PC-3 (cell line): ENCODE results near the gene ASTN2. TPM values are rescaled to one million over a fixed set of nuclear protein-coding genes. Genes with fewer than 3 reads are reported as not detected.

Source experiments
- ATAC-seq: fragments of 200-7000 bp; cut with Tn5 transposase; 2 replicates; pipeline ENCODE4 v1.9.1; 2020; ENCODE audit warnings: mild to moderate bottlenecking, moderate library complexity
- BruUV-seq: library from RNA; stranded (reverse); fragments of 400-500 nt; replicated peaks from 2 replicates; lab custom pipeline; 2021; lab: Mats Ljungman, UMichigan
- CTCF ChIA-PET: fragments of 300-600 bp; sonication (Branson Sonifier 250); formaldehyde crosslinking; loops from one replicate; lab custom pipeline; 2022; ENCODE audit warnings: antibody characterized with exemption; lab: Charles Lee
- POLR2A ChIA-PET: fragments of 300-600 bp; sonication (Branson Sonifier 250); formaldehyde crosslinking; loops from one replicate; lab custom pipeline; 2022; ENCODE audit warnings: antibody characterized with exemption; ENCODE audit not compliant: unreplicated experiment; lab: Charles Lee
- DNase-seq: peaks from one replicate; pipeline ENCODE4 v3.0.0-alpha.2; 2015
- H2AFZ ChIP-seq: fragments of 300-600 bp; sonication (generic); 2 replicates; pipeline ENCODE4 v1.6.0; 2016; ENCODE audit warnings: antibody characterized with exemption, low read length
- H3F3A ChIP-seq: fragments of 300-600 bp; sonication (generic); one replicate; pipeline ENCODE4 v1.6.0; 2017; ENCODE audit warnings: antibody characterized with exemption, low read length, control low read depth, mild to moderate bottlenecking; ENCODE audit not compliant: unreplicated experiment
- H3K27ac ChIP-seq: fragments of 300-600 bp; sonication (generic); 2 replicates; pipeline ENCODE4 v1.5.1; 2016; ENCODE audit warnings: mild to moderate bottlenecking, low read length
- H3K27me3 ChIP-seq: fragments of 300-600 bp; sonication (generic); 2 replicates; pipeline ENCODE4 v1.6.1; 2016; ENCODE audit warnings: low read length, mixed read lengths
- H3K36me3 ChIP-seq: fragments of 300-600 bp; sonication (generic); 2 replicates; pipeline ENCODE4 v1.6.1; 2016; ENCODE audit warnings: low read depth, mixed run types, low read length, mixed read lengths
- H3K4me1 ChIP-seq: fragments of 300-600 bp; sonication (generic); 2 replicates; pipeline ENCODE4 v1.5.1; 2016; ENCODE audit warnings: low read length; ENCODE audit not compliant: insufficient read depth
- H3K4me2 ChIP-seq: fragments of 300-600 bp; sonication (generic); 2 replicates; pipeline ENCODE4 v1.6.0; 2016; ENCODE audit warnings: low read length
- H3K4me3 ChIP-seq: fragments of 300-600 bp; sonication (generic); 2 replicates; pipeline ENCODE4 v1.5.1; 2016; ENCODE audit warnings: mild to moderate bottlenecking, low read length, mixed read lengths
- H3K79me2 ChIP-seq: fragments of 300-600 bp; sonication (generic); 2 replicates; pipeline ENCODE4 v1.6.1; 2017; ENCODE audit warnings: low read length, mixed read lengths
- H3K9ac ChIP-seq: fragments of 300-600 bp; sonication (generic); 2 replicates; pipeline ENCODE4 v1.6.0; 2016; ENCODE audit warnings: mild to moderate bottlenecking, low read length
- H3K9me2 ChIP-seq: fragments of 300-600 bp; sonication (generic); replicated peaks from 2 replicates; pipeline ENCODE4 v1.6.1; 2016; ENCODE audit warnings: mixed run types, low read length, mixed read lengths
- H3K9me3 ChIP-seq: fragments of 300-600 bp; sonication (generic); 2 replicates; pipeline ENCODE4 v1.6.1; 2016; ENCODE audit warnings: low read length, mixed read lengths
- H4K20me1 ChIP-seq: fragments of 300-600 bp; sonication (generic); 2 replicates; pipeline ENCODE4 v1.6.1; 2016; ENCODE audit warnings: low read length, mixed read lengths
- CTCF ChIP-seq: fragments of 300-600 bp; sonication (generic); conservative IDR thresholded peaks from 2 replicates; pipeline ENCODE4 v1.5.1; 2017; ENCODE audit warnings: antibody characterized with exemption, low read depth, mild to moderate bottlenecking, low read length
- EZH2 ChIP-seq: fragments of 300-600 bp; sonication (generic); IDR thresholded peaks from one replicate; pipeline ENCODE4 v1.6.1; 2017; ENCODE audit warnings: antibody characterized with exemption, mild to moderate bottlenecking, low read length; ENCODE audit not compliant: unreplicated experiment
- EZH2phosphoT487 ChIP-seq: fragments of 300-600 bp; sonication (generic); IDR thresholded peaks from 2 replicates; pipeline ENCODE4 v1.6.1; 2018; ENCODE audit warnings: mild to moderate bottlenecking, antibody characterized with exemption, low read length, borderline replicate concordance
- intact Hi-C: fragments of 100-400 bp; cut with micrococcal nuclease; formaldehyde crosslinking; loops from 2 replicates; pipeline ENCODE4 v1.9.0; 2023
- total RNA-seq: library from RNA; depleted of rRNA; stranded (reverse); fragments of >200 nt; gene quantifications from 2 replicates; pipeline ENCODE4 v1.2.3, GENCODE V29; 2014

ASTN2 gene
- total RNA-seq, 1 experiment from 2014 or later = 3.5 TPM

- no peak for ATAC-seq
- no peaks in the 10 kb centered on the region for H3K27me3 ChIP-seq
- no peaks in the 10 kb centered on the region for H3K79me2 ChIP-seq
- H2AFZ ChIP-seq = no peak overlapping the region
- intact Hi-C loops = no loop called here
- no peaks in the 10 kb centered on the region for H3K9me3 ChIP-seq
- H3K4me3 ChIP-seq = no peak overlapping the region
- ChIA-PET POLR2A (no interaction called here), CTCF (no interaction called here)
- DNase-seq = no peak
- no peaks in the 10 kb centered on the region for H3K36me3 ChIP-seq
- no peaks in the 10 kb centered on the region for H3F3A ChIP-seq
- TF ChIP-seq CTCF (no peak), EZH2phosphoT487 (no peak), EZH2 (no peak)
- no peaks in the 10 kb centered on the region for H4K20me1 ChIP-seq
- no peaks in the 10 kb centered on the region for H3K4me1 ChIP-seq
- H3K9ac ChIP-seq = no peak overlapping the region
- no peak overlapping the region for H3K27ac ChIP-seq
- H3K9me2 ChIP-seq = no peaks in the 10 kb centered on the region
- no TSS peak for BruUV-seq
- H3K4me2 ChIP-seq = no peak overlapping the region
Observed at GRCh38 chr9:116986015-116986414, 428.8 kb downstream of the ASTN2 start.

- Histone ChIP-seq H3K9ac (no peak overlapping the region), H4K20me1 (no peaks in the 10 kb centered on the region), H2AFZ (no peak overlapping the region), H3K27me3 (no peaks in the 10 kb centered on the region), H3K9me3 (no peaks in the 10 kb centered on the region), H3K79me2 (no peaks in the 10 kb centered on the region), H3K4me3 (no peak overlapping the region), H3K4me2 (no peak overlapping the region), H3K4me1 (no peaks in the 10 kb centered on the region), H3K36me3 (no peaks in the 10 kb centered on the region), H3F3A (no peaks in the 10 kb centered on the region), H3K27ac (no peak overlapping the region), H3K9me2 (no peaks in the 10 kb centered on the region)
- ChIA-PET POLR2A (no interaction called here), CTCF (no interaction called here)
- intact Hi-C loops = no loop called here
- ATAC-seq = no peak
- DNase-seq = no peak
- no TSS peak for BruUV-seq
- TF ChIP-seq EZH2 = no peak
- TF ChIP-seq EZH2phosphoT487 = no peak
- no peak for TF ChIP-seq CTCF
Observed at GRCh38 chr9:116985596-116985995, 429.3 kb downstream of the ASTN2 start.

- H3K79me2 ChIP-seq = no peaks in the 10 kb centered on the region
- POLR2A ChIA-PET = no interaction called here
- no peak overlapping the region for H3K9ac ChIP-seq
- H3K4me3 ChIP-seq = no peak overlapping the region
- no peak overlapping the region for H3K27ac ChIP-seq
- TF ChIP-seq CTCF (no peak), EZH2phosphoT487 (no peak), EZH2 (no peak)
- no peaks in the 10 kb centered on the region for H3K9me2 ChIP-seq
- CTCF ChIA-PET = no interaction called here
- H4K20me1 ChIP-seq = no peaks in the 10 kb centered on the region
- no peaks in the 10 kb centered on the region for H3K27me3 ChIP-seq
- ATAC-seq = no peak
- H3F3A ChIP-seq = no peaks in the 10 kb centered on the region
- BruUV-seq = no TSS peak
- DNase-seq = no peak
- H3K4me1 ChIP-seq = peaks cover 6% of the 10 kb centered on the region; the same call in 1 of the 2 replicates
- H3K36me3 ChIP-seq = no peaks in the 10 kb centered on the region
- no peak overlapping the region for H3K4me2 ChIP-seq
- no peaks in the 10 kb centered on the region for H3K9me3 ChIP-seq
- H2AFZ ChIP-seq = no peak overlapping the region
- intact Hi-C loops = no loop called here
Observed at GRCh38 chr9:116984111-116984510, 430.7 kb downstream of the ASTN2 start.
